UCSD-AML1 (cell line): ENCODE measurements around the gene SPTA1.
A peak's percentile ranks its signal among the peaks of the same experiment; 100 is the strongest.

Experiments used
- DNase-seq: peaks from one replicate; lab custom pipeline; 2025; ENCODE audit not compliant: unreplicated experiment; lab: John Stamatoyannopoulos, UW

The SPTA1 gene

DNA sequence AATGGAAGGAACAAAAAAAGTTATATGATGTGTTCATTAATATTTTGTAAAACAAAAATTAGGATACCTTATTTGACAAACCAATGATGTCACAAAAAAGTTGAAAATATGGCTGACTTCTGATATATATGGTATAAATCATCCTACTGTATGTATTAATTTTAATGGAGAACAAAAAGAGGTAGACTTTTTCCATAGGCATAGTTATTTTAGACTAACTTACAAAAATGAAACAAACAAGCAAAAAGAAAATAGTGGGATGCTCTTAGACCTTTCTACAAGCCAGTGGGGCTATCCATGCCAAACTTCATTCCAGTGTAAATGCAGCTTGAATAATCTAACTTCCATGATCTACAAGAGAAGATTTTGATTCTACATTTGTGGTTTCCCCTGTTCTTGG, 522 bp upstream of the SPTA1 start:
- no peak for DNase-seq

DNA sequence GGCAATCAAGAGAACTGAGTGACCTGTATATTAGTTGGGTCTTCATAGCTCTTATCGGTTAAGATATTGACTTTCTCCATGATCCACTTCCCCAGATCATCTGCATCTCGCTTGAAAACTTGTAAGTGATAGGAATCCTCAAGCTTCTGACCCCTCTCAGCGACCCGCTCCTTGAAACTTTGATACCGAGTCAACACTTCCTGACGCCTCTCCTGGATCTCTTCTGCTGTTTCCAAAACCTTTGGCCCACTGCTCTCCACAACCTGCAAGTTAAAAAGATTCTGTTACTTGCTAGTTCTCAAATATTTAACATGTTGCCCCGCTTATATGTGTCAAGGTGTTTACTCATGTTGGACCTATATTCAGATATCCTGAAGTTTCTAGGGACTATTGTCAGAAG, 1.4 kb downstream of the SPTA1 start:
- DNase-seq = no peak

DNA sequence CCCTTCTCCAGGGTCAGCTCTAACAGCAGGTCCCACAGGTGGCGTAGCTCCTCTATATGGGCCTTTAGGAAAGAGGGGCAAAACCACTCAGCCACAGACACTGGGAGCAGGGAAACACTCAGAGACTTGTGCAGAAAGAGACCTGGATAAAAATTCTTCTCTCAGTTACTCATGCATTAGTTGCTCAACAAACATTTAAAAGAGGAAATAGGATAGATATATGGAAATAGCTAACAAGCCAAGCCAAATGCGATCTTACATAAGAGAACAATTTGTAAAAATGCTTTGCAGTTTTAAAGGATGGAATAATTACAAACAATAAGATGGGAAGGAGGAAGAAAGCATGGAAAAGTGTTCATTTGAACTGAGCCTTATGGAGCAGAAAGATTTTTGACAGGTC, 4.9 kb downstream of the SPTA1 start:
- no peak for DNase-seq

DNA sequence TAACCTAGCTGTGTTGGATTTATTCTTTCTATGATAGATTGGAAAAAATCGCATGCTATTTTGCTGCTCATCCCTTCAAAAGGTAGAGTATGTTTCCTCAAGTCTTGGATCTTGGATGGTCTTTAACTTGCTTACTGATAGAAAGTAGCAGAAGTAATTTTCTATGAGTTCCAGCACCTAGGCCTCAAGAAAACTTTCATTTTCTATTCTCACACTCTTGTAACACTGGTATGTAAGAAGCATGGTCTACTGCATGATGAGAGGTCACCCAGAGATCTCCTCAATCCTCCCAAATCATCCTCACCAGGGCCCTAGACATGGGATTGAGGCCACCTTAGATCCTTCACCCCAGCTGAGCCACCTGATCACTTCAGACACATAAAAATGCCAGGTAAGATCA, 7.2 kb downstream of the SPTA1 start:
- no peak for DNase-seq

DNA sequence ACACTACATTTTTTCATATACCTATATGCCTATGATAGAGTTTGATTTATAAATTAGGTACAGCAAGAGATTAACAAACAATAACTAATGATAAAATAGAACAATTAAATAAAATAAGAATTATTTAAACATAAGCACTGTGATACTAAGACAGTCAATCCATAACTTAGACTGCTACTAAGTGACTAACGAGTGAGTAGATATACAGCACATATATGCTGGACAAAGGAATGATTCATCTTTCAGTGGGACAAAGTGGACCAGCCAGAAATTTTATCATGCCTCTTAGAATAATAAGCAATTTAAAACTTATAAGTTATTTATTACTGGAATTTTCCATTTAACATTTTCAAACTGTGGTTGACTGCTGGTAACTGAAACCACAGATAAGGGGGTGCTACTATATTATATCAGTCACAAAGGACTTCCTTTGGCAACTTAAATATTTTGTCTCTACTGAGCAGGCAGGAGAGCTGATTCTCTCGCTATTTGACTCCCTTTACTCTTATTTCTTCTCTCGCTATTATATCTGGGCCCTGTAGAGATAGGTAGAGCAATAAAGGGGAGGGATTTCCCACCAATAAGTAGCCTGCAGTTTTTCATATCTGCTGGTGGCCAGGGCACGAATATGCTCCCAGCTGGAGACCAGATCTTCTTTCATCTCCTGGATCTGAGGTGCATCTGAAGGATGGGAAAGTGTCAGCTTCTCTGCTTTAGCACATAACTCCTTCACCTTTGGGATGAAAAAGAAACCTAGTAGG, 10.8 kb downstream of the SPTA1 start:
- no peak for DNase-seq

DNA sequence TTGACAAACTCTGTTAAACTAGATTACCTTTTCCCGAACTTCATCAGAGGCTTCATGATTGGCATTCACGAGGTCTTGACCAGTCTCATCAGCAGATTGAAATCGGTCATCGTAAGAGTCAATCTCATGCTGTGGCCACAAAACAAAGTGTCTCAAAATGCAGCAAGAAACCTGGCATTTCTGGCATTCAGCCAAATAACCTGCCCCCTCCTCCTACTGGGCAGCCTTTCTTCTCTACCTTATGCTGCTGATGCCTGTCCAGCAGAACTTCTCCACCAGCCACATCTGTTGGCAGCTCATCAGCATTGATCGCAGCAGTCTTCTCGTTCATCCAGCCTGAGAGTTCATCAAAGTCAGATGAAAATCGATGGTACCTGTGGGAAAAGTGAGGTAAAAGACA, 12.2 kb downstream of the SPTA1 start:
- no peak for DNase-seq

DNA sequence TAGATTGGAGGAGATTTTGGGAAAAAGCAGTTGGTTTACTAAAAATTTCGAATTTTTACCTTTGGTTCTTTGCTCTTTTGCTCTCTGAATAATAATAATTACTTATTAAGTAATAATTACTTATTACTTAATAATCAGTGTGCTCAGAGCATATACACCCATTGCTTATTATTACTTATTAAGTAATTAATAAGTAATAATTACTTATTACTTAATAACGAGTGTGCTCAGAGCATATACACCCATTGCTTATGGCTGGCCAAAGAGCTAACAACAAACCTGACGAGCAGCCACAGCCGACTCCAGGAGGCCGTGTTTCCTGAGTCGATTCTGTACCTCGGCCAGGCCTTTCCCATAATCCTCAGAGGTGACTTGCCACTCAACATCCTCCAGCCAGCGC, 20.5 kb downstream of the SPTA1 start:
- no peak for DNase-seq

DNA sequence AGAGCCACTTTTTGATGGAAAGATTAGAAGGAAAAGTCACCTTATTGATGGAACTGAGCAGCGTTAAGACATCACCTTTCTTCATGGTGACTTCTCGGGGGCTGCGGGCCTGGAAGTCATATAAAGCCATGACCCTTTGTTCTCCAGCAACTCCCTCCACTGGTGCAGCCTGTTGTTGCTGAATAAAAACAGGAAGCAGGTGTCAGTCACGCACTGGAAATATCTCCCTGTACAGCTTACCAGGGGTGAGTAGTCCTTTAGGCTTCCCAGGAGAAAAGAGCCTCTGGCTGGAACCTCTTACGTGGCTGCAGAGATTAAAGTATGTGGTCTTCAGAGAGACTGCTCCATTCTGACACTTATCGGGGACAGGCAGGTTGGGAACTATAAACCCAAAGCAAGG, 31.9 kb downstream of the SPTA1 start:
- peak; percentile 11 for DNase-seq

DNA sequence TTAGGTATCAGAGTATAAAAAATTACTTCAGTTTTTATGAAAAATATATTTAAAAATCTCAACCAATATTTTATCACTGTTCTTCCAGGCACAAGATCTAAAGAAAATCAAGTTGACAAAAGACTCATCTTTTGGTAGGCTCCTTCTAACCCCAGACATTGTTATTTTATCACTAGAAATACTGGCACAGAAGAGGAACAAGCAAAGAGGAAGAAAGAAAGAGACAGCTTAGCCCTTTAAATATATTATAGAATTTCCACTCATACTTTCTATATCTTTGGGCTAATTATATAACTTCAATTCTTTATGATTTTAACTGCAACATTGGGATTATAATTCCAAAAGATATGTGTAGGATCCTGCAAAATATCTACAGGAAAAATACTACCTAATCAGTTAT, 32.4 kb downstream of the SPTA1 start:
- no peak for DNase-seq

DNA sequence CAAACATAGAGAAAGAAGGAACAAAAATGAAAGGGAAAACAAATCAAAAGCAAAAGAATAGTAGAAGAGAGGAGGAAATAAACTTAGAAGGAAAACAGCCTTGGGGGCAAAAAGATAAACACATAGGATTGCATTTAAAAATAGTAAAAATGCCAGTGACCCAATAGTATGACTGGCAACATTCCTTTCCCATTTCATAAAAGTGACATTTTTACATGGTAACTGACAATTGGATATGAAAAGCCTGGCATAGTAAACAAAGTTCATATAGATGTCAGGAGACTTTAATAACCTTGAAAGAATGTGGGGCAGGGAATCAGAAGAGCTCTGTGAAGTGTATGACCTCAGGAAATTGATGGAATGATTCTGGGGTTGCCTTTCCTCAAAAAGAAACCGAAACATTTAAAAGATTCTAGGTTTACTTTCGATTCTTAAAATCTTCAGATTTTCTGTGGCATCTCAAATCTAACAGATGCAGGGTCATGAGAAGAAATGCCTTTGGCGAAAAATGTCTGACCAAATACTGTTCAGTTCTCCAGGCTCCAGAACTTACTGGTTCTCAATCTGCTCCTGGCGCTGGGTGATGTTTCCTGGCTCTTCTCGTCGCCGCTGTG, 33.7 kb downstream of the SPTA1 start:
- no peak for DNase-seq

DNA sequence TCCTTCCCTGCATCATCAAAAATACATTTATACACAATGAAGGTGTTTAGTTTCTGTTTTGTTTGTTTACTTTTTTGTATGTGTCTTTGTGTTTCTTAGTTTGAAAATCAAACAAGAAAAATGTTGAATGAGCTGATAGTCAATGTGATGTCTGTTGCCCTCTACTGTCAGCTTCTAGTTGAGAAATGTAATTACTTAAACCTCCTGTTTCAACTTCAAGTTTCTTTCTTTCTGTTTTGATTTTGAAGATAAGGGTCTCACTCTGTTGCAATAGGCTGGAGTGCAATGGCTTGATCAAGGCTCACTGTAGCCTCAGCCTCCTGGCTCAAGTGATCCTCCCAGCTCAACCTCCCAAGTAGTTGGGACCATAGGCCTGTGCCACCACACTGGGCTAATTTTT, 37.5 kb downstream of the SPTA1 start:
- DNase-seq = no peak

DNA sequence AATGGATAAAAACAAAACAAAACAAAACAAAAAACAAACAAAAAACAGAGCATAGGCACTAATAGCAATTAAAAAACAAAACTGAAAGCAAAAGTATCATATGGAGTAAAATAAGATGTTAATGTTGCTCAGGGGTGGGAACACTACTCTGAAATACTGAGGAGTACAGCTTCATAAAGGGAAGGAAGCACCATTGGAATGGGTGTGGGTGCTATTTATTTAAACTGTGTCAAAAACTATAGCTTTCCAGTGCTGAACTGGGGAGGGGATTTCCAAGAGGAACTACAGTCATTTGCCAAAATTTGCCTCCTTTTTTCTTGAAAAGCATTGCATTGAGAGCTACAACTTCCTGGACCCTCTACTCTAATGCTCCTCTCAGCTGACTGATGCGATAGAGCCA, 40.0 kb downstream of the SPTA1 start:
- DNase-seq = no peak

DNA sequence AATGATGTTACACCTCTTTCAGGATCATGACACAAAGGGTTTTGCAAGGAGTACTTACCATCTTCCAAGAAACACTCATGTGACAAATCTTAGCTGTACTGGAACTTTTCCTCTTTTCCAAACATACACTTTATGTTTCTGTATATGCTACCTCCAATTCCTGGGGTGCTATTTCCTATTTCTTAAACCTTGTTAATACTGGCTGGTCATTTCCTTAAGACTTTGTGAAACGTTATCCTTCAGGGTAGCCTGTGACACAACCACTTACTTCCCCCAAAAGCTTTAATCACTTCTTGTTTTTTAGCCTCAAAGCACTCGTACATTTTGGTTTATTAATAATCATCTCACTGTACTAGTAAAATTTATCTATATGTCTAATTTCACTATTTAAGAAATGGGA, 42.1 kb downstream of the SPTA1 start:
- DNase-seq = no peak

DNA sequence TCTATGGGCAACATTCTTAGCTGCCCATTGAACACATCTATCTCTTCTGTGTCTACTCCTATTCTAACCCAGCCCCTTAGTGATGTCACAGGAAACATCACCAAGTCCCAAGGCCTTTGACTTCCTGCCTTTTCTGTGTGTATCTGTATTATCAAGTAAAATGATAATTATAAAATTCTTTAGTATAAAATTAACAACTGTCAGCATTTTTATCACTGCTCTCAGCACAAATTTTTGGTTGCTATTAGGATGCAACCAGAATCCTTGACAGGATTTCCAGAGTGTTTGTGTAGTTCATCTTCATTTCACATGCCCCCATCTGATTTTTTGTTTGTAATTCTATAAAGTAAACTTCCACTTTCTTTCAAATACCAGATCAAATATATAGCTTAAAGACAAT, 47.6 kb downstream of the SPTA1 start:
- no peak for DNase-seq

DNA sequence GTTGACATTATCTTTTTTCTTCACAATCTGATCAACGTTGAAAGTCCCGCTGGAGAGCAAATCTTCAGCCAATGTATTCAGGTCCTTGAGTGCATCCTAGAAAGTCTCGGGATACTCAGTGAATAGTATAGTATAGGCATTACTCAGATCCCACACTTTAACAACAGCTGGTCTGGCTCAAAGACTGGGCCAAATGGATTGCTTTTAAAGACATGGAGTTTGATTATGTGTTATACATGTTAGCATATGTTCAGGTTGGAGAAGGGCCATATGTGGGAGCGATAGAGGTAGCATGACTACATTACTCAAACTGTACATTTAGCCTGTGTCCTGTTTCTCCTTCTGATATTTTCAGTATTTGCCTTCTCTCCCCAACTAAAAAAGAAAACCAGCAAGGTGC, 48.4 kb downstream of the SPTA1 start:
- no peak for DNase-seq

DNA sequence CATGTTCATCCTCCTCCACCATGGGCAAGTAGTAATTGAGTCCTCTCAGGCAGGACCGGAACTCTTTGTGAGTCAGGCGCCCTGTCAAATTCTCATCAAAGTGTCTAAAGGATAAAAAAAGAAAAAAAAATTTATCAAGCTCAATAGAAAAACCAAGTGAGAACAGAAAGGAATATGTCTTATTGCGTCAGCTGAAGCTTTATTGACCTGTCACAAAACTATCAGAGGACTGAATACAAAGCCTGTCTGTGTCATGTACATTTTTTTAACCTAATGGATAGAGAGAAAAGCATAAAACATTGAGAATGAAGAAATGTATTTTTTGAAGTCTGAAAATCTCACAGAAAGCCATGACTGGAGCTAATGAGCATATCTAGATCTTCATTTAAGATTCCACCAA, 72.8 kb downstream of the SPTA1 start:
- DNase-seq = no peak

DNA sequence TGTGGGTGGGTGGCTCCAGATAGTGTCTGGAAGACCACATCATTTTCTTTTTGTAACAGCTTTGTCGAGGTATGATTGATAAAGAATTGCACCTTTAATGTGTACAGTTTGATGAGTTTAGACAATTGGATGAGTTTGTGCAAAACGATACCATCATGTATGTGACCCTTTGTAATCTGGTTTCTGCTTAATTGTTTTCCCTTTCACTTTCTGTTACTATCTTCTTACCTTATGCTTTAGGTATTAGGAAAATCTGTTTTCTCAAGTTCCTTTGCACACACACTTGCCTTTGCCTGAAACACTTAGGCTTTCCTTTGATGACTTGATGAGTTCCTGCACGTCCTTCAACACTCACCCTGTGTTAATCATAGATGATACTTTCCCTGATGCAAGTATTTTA, 74.6 kb downstream of the SPTA1 start:
- DNase-seq = no peak

DNA sequence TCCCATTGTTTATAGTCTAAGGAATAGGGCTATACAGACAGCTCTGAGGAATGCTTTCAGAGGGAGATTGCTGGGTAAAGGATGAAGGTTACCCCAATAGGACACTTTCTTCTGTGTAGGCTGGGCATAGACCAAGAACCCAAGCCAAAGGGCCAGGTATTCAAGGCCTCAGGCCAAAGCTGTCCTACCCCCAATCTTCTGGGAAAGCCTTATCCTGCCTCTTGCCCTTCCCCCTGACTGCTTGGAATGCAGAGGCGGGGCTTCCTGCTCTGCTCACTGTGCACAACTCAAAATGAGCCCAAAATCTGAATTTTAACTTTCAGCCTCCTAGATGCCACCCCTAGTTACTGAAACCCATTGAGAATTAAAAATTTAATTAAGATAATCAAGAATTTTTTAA, 79.2 kb downstream of the SPTA1 start:
- no peak for DNase-seq

DNA sequence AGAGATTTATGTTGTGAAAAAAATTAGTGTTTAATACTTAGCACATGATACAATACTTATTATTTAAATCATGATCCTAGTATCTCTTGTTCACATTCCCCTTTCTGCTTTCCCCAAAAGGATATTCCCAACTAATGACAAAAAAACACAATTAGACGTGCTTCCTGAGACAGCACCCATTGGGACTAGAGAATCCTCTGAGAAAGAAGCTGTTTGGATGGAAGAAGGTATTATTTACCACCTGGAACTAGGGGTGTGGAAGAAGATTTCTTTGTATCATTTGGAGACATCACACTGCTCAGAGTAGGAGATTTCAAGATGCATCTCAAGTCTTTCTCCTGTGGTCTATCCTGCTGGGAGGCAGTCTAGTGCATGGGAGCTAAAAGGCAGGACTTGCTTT, 81.5 kb downstream of the SPTA1 start, which contains the start of gene OR10Z1:
OR10Z1 (plus strand) TSS at position 301 of the 400 bp plus-strand sequence. CDS start 1,171 bp downstream, outside the sequence.
- DNase-seq = no peak

DNA sequence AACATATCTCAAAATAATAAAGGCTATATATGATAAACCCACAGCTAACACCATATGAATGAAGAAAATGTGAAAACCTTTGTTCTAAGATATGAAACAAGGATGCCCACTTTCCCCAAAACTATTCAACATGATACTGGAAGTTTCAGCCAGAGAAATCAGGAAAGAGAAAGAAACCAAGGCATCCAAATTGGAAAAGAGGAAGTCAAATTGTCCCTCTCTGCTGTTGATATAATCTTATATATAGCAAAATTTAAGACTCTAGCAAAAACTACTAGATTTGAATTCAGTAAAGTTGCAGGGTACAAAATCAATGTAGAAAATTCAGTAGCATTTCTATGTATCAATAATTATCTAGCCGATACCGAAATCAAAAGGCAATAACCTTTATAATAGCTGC, 85.8 kb downstream of the SPTA1 start:
- DNase-seq = no peak

DNA sequence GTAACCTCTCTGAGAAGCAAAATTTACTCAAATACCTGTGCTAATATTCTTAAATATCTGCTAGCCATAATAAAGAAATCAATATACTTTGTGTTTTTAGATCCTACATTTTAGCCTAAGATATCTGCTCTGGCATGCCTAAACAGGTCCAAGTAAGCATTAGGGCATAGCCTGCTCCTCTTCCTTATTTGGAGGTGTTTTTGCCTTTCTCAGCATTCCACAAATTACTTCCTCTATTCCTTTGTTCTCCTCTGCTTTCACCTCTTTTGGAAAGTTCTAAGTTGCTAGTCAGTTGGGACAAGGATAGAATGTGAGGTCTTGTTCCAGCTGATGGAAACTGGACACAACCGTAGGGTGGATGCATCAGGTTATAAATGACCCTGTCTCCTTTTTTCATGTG, 99.6 kb downstream of the SPTA1 start:
- no peak for DNase-seq

DNA sequence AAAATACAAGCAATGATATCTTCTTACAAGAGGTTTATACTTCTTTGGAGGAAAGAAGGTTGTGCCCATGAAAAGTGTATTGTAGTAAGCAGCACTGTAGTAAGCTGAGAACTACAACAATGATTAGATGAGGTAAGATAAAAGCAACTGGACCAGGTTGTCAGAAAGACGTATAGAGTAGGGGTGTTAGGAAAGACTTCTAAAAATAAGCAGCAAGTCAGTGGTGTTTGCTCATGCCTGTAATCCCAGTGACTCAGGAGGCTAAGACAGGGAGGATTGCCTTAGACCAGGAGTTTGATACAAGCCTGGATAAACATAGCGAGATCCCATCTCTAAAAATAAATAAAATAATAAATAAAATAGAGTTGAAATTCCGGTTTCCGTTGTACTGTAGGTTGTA, 102.6 kb downstream of the SPTA1 start:
- no peak for DNase-seq

DNA sequence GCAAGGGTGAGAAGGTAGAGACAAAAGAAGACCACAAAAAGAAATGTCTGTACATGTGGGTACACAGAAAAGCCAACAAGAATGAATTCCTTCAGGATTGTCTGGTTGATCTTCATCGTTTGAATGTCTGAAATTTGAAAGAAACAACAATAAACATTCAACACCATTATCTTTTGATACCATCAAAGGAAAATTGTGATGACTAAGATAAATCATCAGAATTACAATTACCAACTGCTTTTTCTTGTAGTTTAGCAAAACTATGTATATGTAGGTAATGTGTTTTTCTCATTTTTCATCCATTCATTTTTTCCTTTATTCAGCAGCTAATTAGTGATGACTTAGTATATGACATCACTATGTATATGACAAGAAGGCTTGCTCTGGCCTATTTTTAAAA, 106.8 kb downstream of the SPTA1 start, which contains the start of gene OR10X1:
OR10X1 (minus strand) TSS at position 167 of the 400 bp plus-strand sequence; CDS start at position 167, 0 bp downstream.
- no peak for DNase-seq
